IPS-20b (cell line): ENCODE results near the gene ETS2.

Experiments used
- H3K27ac ChIP-seq: one replicate; pipeline ENCODE4 v1.5.1; 2013; ENCODE audit warnings: low read length
- H3K27me3 ChIP-seq: 2 replicates; pipeline ENCODE4 v1.6.1; 2013; ENCODE audit warnings: mild to moderate bottlenecking, low read length, inconsistent platforms; ENCODE audit not compliant: insufficient read depth
- H3K36me3 ChIP-seq: 2 replicates; pipeline ENCODE4 v1.6.1; 2013; ENCODE audit warnings: low read depth, mild to moderate bottlenecking, inconsistent platforms, low read length, moderate library complexity; ENCODE audit not compliant: insufficient read depth
- H3K4me1 ChIP-seq: 2 replicates; pipeline ENCODE4 v1.6.1; 2013; ENCODE audit warnings: mild to moderate bottlenecking, control low read depth, inconsistent platforms, low read length, moderate library complexity; ENCODE audit not compliant: insufficient read depth
- H3K4me3 ChIP-seq: 2 replicates; pipeline ENCODE4 v1.5.1; 2013; ENCODE audit warnings: mild to moderate bottlenecking, low read length, inconsistent platforms
- H3K9ac ChIP-seq: 2 replicates; pipeline ENCODE4 v1.6.1; 2013; ENCODE audit warnings: low read depth, mild to moderate bottlenecking, inconsistent platforms, low read length, moderate library complexity
- H3K9me3 ChIP-seq: 2 replicates; pipeline ENCODE4 v1.6.1; 2013; ENCODE audit warnings: mild to moderate bottlenecking, low read depth, low read length, inconsistent platforms; ENCODE audit not compliant: insufficient read depth

ETS2 gene

GRCh38 chr21:38861056-38861455 lies 55.3 kb downstream of the ETS2 start:
- Histone ChIP-seq H3K4me3 (no peak overlapping the region), H3K27ac (no peak overlapping the region), H3K9ac (no peak overlapping the region), H3K27me3 (no peaks in the 10 kb centered on the region), H3K4me1 (no peaks in the 10 kb centered on the region), H3K36me3 (no peaks in the 10 kb centered on the region), H3K9me3 (no peaks in the 10 kb centered on the region)

GRCh38 chr21:38861989-38862683 lies 56.4 kb downstream of the ETS2 start:
- Histone ChIP-seq H3K4me3 (no peak overlapping the region), H3K9ac (no peak overlapping the region), H3K27me3 (no peaks in the 10 kb centered on the region), H3K27ac (no peak overlapping the region), H3K9me3 (no peaks in the 10 kb centered on the region), H3K4me1 (no peaks in the 10 kb centered on the region), H3K36me3 (no peaks in the 10 kb centered on the region)

- no peaks in the 10 kb centered on the region for H3K9me3 ChIP-seq
- H3K4me1 ChIP-seq, result no peaks in the 10 kb centered on the region
- H3K27ac ChIP-seq, result no peak overlapping the region
- no peak overlapping the region for H3K4me3 ChIP-seq
- no peak overlapping the region for H3K9ac ChIP-seq
- no peaks in the 10 kb centered on the region for H3K27me3 ChIP-seq
- H3K36me3 ChIP-seq, result no peaks in the 10 kb centered on the region
Observed at GRCh38 chr21:38863291-38863690, 57.6 kb downstream of the ETS2 start.

- Histone ChIP-seq H3K27ac (no peak overlapping the region), H3K36me3 (no peaks in the 10 kb centered on the region), H3K9me3 (no peaks in the 10 kb centered on the region), H3K9ac (no peak overlapping the region), H3K27me3 (no peaks in the 10 kb centered on the region), H3K4me3 (no peak overlapping the region), H3K4me1 (no peaks in the 10 kb centered on the region)
Observed at GRCh38 chr21:38863843-38864363, 58.2 kb downstream of the ETS2 start.

- Histone ChIP-seq H3K27ac (no peak overlapping the region), H3K36me3 (no peaks in the 10 kb centered on the region), H3K4me3 (no peak overlapping the region), H3K9me3 (no peaks in the 10 kb centered on the region), H3K9ac (no peak overlapping the region), H3K27me3 (no peaks in the 10 kb centered on the region), H3K4me1 (no peaks in the 10 kb centered on the region)
Observed at GRCh38 chr21:38864964-38865363, 59.2 kb downstream of the ETS2 start.

- Histone ChIP-seq H3K4me3 (no peak overlapping the region), H3K9ac (no peak overlapping the region), H3K4me1 (no peaks in the 10 kb centered on the region), H3K36me3 (no peaks in the 10 kb centered on the region), H3K9me3 (no peaks in the 10 kb centered on the region), H3K27me3 (no peaks in the 10 kb centered on the region), H3K27ac (no peak overlapping the region)
Observed at GRCh38 chr21:38869196-38869595, 63.5 kb downstream of the ETS2 start.

GRCh38 chr21:38869946-38870345 lies 64.2 kb downstream of the ETS2 start:
- Histone ChIP-seq H3K9me3 (no peaks in the 10 kb centered on the region), H3K4me3 (no peak overlapping the region), H3K9ac (no peak overlapping the region), H3K27ac (no peak overlapping the region), H3K27me3 (no peaks in the 10 kb centered on the region), H3K4me1 (no peaks in the 10 kb centered on the region), H3K36me3 (no peaks in the 10 kb centered on the region)
